Measurements from ENCODE around the gene GLRA2. TPM values are rescaled to one million over a fixed set of nuclear protein-coding genes. Genes with fewer than 3 reads are reported as not detected.

Gene GLRA2
- polyA plus RNA-seq, 1 of the 3 experiments (the other 2 are of a cell fraction) = not detected

- H3F3A ChIP-seq (replicated peaks; ENCODE audit: insufficient read depth) = peaks cover 14% of the 10 kb centered on the region
- H3K27ac ChIP-seq (ENCODE audit: low read depth in 2 of 2, low read length in 1 of 2) = peak overlapping the region in 1 of 2 experiments; percentile 28; a peak in 1 of 4 replicates
- no peak overlapping the region for H3K9ac ChIP-seq
- no peaks in the 10 kb centered on the region; a peak in 2 of 4 replicates for H3K4me1 ChIP-seq (ENCODE audit: control insufficient read depth in 1 of 2, insufficient read depth in 2 of 2, low read depth in 1 of 2, low read length in 1 of 2)
- H3K9me2 ChIP-seq = no peaks in the 10 kb centered on the region
- no peaks in the 10 kb centered on the region for H3K27me3 ChIP-seq (ENCODE audit: insufficient read depth)
- POLR2A ChIA-PET = no interaction called here
- DNase-seq = no peak
- no peak overlapping the region for H2AFZ ChIP-seq (ENCODE audit: low read depth)
- no peak overlapping the region for H3K4me3 ChIP-seq (ENCODE audit: low read depth in 2 of 2, low read length in 1 of 2)
- no peaks in the 10 kb centered on the region for H3K79me2 ChIP-seq (ENCODE audit: insufficient read depth)
- H4K20me1 ChIP-seq (ENCODE audit: insufficient read depth) = no peaks in the 10 kb centered on the region
- CTCF ChIA-PET = no interaction called here
- H3K36me3 ChIP-seq (replicated peaks in 1 of 2; ENCODE audit: control insufficient read depth in 1 of 2, insufficient read depth in 2 of 2, low read length in 1 of 2) = no peaks in the 10 kb centered on the region
- no peaks in the 10 kb centered on the region for H3K9me3 ChIP-seq
- H3K4me2 ChIP-seq = no peak overlapping the region
- WGBS (ENCODE audit: low lambda C conversion rate) = 21% methylated on average over 1 of the region's 1 CpG
- TF ChIP-seq REST (IDR thresholded peaks at IDR 0.05; ENCODE audit: low read depth, low read length) (no peak), RXRA (IDR thresholded peaks at IDR 0.05; ENCODE audit: borderline replicate concordance, low read depth) (no peak), FOSL2 (IDR thresholded peaks at IDR 0.05; ENCODE audit: borderline replicate concordance, low read depth) (0 out of 2 replicates have a peak, but pooled peaks have one; percentile 8), CTCF (IDR thresholded peaks at IDR 0.05) (no peak), NFIC (IDR thresholded peaks at IDR 0.05; ENCODE audit: borderline replicate concordance) (no peak; the same call in 1 of the 2 replicates), ZBTB33 (IDR thresholded peaks at IDR 0.05; ENCODE audit: borderline replicate concordance, low read depth) (no peak), CHD2 (IDR thresholded peaks at IDR 0.05; ENCODE audit: low read length, partially characterized antibody) (no peak), YY1 (IDR thresholded peaks at IDR 0.05; ENCODE audit: low read depth) (no peak), MXI1 (IDR thresholded peaks at IDR 0.05; ENCODE audit: low read depth, low read length) (no peak), MAX (IDR thresholded peaks at IDR 0.05; ENCODE audit: low read depth) (no peak), PBX3 (IDR thresholded peaks at IDR 0.05) (peak; percentile 53), FOXJ3 (CRISPR knock-in tag; IDR thresholded peaks at IDR 0.05) (no peak), RFX5 (IDR thresholded peaks at IDR 0.05; ENCODE audit: low read length) (no peak), TEAD4 (IDR thresholded peaks at IDR 0.05; ENCODE audit: borderline replicate concordance, insufficient read depth) (0 out of 2 replicates have a peak, but pooled peaks have one; percentile 16), EP300 (IDR thresholded peaks at IDR 0.05; ENCODE audit: borderline replicate concordance in 1 of 2, low read depth in 1 of 2, low read length in 1 of 2) (peak in 1 of 2 experiments; percentile 43; a peak in 1 of 4 replicates), RAD21 (IDR thresholded peaks at IDR 0.05; ENCODE audit: low read length) (no peak), USF1 (IDR thresholded peaks at IDR 0.05; ENCODE audit: borderline replicate concordance, low read depth) (no peak), POLR2AphosphoS5 (IDR thresholded peaks at IDR 0.05; ENCODE audit: low read depth, low read length) (no peak), USF2 (IDR thresholded peaks at IDR 0.05; ENCODE audit: borderline replicate concordance, low read depth, low read length) (no peak), GATA2 (CRISPR knock-in tag; IDR thresholded peaks at IDR 0.05) (no peak), ELF1 (IDR thresholded peaks at IDR 0.05) (no peak), EZH2phosphoT487 (IDR thresholded peaks at IDR 0.05; ENCODE audit: borderline replicate concordance, low read depth) (no peak), TCF12 (IDR thresholded peaks at IDR 0.05) (peak; percentile 59), GABPA (IDR thresholded peaks at IDR 0.05; ENCODE audit: low read depth) (no peak)
These were observed 250.2 kb downstream of the GLRA2 start for GRCh38 chrX:14779580-14779979.
